ENCODE measurements around the gene IL18.
"Not testable (repeated sequence)": the region's sequence is repeated elsewhere in the genome, so short reads cannot be mapped to it uniquely, and the experiment has no call there.

IL18 gene

GRCh38 chr11:112097734-112098528 is 66.0 kb downstream of the IL18 start:
- ChIA-PET POLR2A (ENCODE audit: low non-redundant PET) (no interaction called here), CTCF (interaction anchor here (0.9 to 1.1 kb wide), 2 partner anchors 15 to 116 kb away, joined by 3 to 4 read pairs; no protein-coding TSS in a partner anchor)
- TF ChIP-seq, protein P1, sequence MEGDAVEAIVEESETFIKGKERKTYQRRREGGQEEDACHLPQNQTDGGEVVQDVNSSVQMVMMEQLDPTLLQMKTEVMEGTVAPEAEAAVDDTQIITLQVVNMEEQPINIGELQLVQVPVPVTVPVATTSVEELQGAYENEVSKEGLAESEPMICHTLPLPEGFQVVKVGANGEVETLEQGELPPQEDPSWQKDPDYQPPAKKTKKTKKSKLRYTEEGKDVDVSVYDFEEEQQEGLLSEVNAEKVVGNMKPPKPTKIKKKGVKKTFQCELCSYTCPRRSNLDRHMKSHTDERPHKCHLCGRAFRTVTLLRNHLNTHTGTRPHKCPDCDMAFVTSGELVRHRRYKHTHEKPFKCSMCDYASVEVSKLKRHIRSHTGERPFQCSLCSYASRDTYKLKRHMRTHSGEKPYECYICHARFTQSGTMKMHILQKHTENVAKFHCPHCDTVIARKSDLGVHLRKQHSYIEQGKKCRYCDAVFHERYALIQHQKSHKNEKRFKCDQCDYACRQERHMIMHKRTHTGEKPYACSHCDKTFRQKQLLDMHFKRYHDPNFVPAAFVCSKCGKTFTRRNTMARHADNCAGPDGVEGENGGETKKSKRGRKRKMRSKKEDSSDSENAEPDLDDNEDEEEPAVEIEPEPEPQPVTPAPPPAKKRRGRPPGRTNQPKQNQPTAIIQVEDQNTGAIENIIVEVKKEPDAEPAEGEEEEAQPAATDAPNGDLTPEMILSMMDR (conservative IDR thresholded peaks at IDR 0.05; ENCODE audit: low read depth), result no peak
- DNase-seq (ENCODE audit: low spot score), result no peak
- H3K27ac ChIP-seq, result no peak overlapping the region

- CTCF ChIA-PET, result no interaction called here
- TF ChIP-seq, protein P1 (conservative IDR thresholded peaks at IDR 0.05; ENCODE audit: low read depth), result no peak
- POLR2A ChIA-PET (ENCODE audit: low non-redundant PET), result no interaction called here
- DNase-seq (ENCODE audit: low spot score), result no peak
- no peak overlapping the region for H3K27ac ChIP-seq
These were observed 67.7 kb downstream of the IL18 start for GRCh38 chr11:112096194-112096593.

DNA sequence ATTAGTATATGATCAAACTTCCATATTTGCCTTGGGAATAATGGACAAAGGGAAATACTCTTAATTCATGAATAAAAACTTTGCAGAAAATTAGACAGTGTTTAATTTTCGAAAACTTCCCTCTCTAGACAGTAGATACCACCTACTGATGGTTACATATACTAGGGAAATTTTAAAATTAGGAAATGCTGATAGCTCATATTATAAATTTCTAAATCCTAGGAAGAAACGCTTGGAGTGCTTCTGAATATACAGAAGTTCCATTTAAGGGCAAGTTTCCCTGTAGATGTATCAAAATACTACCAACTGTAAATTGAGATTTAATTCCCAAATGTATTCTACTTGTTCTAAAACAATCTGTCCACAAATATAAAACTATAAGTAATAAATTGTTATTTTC is 68.6 kb downstream of the IL18 start:
- DNase-seq (ENCODE audit: low spot score); H3K27ac ChIP-seq; CTCF ChIA-PET: not testable (repeated sequence)
- POLR2A ChIA-PET (ENCODE audit: low non-redundant PET), result interaction anchor here (0.6 kb wide), 1 partner anchor 1779 kb away, joined by 3 read pairs; no protein-coding TSS in a partner anchor

All from RWPE1 (cell line).